Right hindlimb (tissue), 1 donor: ENCODE results near the gene TWIST2.

Experiments
- DNase-seq: peaks from one replicate; pipeline ENCODE4 v3.0.0-alpha.2; 2018

The TWIST2 gene

DNA sequence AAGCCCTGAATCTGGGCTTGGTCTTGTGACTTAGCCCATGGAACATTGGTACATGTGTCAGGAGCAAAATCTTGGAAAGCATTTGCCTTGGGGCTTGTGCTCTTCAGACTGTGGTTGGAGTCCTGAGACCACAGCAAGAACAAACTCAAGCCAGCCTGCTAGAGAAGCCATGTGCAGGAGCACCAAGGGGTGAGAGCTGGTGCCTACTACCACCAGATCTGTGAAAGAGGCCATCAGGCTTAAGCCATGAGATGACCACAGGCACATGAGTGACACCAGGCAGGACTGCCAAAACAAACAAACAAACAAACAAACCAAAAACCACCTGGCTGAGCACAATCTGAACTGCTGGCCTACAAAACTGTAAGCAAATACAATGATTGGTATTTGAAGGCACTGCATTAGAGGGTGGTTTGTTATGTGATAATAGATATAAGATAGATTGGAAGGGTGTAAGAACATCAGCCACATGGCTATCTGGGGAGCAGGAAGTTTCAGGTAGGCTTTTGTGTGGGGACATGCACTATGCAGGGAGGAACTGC is 9.0 kb upstream of the TWIST2 start:
- DNase-seq, result no peak

DNA sequence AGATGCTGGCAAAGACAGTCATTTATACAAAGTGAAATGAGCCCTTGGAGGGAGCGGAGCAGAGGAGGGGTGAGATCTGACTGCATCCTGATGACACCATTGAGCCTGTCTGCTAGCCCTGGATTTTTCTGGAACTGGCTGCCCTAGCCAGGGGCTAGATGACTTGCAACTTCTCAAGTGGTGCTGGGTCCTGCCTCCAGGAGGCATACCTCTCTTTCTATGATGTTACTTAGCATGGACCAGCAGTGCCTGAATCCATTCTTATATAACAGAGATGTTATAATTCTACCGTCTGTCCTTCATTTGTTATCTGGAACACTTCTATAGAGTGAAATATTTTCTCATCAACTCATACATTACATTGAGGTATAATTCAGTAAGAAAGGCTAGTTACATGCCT is 8.5 kb upstream of the TWIST2 start:
- DNase-seq, result no peak

DNA sequence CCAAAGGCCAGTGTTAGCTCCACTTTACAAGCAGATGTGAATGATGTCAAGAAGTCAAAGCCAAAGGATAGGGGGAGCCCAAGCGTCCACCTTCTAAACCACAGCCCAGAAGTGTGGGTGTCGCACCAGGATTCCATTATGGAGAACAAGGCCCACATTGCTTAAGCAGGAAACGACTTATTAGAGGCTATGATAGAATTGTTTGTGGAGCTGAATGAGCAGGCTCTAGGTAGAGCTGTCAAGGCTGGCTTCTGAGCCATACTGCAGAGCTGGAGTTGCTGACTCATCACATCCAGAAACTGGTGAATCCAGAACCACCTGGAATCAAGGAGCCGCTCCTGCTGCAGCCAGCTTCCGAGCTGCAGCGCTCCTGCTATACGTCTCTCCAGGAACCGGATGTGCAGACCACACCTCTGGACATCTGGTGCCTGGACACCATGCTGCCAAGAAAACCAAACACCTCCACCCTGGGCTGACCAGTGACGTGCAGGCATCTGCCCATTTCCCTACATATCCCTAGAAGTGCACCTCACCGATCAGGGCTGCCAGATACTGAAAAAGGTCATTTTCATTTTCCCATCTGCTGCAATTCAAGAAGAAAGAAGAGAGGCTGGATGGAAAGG is 6.2 kb upstream of the TWIST2 start:
- DNase-seq, result no peak

DNA sequence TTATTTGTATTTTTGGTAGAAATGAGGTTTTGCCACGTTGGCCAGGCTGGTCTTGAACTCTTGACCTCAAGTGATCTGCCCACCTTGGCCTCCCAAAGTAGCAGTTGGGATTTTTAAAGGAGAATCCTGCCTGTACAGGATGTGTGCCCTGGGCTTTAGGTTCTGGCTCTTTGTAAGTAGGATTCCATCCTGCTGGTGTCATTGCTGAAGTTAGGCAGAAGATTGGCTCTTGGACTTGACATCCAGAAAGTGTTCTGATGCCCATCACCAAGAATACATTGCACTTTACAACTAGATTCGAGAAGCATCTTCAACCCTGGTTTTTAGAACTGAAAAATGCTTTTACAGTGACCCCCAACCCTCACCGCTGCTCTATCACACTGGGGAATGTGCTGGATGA is 4.4 kb upstream of the TWIST2 start:
- DNase-seq, result no peak

DNA sequence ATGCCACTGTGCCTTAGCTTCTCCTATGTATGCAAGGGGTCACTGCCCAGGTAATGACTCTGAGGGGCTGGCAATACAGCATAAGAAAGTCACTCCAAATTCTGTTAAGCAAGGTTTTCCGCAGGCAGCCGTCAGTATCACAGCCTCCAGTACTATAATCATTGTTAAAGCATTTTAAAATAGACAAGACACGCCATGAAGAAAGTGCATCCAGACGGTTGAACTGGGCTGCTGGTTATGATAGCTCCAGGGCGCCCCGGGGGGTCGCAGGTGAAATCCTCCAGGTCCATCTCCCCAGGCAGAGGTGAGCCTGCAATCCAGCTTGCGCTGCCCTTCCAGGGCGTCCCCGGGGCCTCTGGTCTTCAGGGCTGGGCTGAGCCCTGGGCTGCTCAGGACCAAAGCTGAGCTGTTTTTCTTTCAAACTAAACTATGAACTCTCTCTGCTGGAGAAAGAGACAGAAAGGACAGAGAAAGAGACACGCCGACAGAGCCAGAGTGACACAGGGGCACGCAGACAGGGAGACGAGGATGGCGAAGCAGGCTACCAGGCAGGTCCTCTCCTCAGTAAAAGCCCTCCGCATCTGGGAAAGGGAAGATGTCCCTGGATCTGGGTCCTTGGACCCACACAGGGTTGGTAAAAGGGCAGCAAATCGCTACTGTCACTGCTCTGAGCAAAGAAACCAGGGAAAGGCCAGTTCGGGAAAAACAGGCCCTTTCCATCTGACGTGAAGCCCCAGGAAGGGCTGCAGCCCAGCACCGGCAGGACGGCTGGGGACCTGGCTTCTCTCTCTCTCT is 2.1 kb upstream of the TWIST2 start:
- DNase-seq, result no peak

DNA sequence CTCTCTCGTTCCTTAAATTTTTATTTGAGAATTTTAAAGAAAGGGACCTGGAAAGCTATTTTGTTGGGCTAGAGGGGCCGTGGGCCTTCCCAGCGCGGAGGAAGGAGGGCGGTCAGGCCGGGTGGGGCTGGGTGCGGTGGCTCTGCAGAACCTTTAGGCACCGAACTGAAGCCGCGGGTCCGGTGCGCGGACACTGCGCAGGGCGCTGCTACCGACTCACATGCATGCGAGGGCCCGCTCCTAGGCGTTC is 1.6 kb upstream of the TWIST2 start:
- no peak for DNase-seq

DNA sequence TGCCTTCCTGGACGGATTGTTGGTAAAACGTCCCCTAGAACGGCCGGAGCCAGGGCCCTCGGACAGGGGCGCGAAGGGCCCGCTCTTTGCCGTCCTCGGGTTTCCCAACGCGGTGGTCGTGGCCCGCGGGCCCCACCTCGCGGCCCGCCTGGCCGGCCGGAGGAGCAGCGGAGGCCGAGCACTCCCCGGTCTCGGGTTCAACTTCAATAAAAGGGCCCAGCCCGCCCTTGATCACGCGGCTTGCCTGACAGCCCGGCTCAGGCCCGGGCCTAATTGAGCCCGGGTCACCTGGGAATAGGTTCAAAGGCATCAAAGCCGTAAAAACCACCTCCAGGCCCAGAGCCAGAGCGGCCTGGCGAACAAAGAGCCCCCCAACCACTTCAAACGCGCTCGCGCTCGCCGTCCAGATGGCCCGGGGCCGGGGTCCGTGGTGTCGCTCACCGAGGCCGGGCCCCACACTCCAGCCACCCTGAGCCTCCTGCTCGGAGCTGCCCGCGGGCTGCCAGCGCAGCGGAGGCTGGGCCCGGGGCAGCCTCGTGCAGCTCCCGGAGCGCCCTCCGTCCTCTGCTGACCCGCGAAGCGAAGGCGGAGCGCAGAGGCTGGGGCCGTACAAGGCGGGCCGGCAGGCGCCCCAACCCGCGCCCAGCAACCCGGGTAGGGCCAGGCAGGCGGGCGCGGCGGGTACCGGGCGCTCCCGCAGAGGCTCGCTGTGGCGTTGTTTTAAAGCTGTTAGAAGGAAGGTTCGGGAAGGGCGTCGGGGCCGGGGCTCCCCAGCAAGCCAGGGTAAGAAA is 1.1 kb upstream of the TWIST2 start:
- peak; percentile 49 for DNase-seq

DNA sequence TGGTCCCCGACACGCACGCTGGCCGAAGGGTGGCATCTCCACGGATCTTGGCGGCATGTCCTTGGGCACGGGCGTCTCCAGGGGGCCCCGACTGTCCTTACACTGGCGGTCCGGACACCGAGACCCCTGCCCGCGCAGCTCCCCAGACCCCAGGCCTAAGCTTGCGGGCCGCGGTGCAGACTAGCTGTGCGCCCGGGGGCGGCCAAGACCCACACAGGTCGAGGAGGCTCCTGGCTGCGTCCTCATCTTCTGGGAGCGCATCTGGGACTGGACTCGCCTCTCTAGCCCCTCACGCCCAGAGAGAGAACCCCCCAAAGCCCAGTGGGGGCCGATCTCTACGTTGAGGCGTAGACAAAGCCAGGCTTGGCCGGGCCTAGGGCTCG is 475 bp upstream of the TWIST2 start:
- DNase-seq, result peak; percentile 47

DNA sequence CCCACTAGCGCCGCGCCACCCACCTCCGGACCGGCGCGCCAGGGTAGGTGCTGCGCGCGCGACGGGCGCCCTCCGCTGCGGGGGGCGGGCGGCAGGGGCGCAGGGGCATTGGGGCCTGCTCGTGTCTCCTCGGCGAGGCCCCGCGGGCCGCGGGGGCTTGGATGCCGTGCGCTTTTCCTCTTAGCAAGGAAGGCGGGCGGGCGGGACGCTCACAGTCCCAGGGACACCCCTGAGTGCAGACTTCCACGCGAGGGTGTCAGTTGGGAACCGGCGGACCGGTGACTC is 748 bp downstream of the TWIST2 start:
- no peak for DNase-seq

DNA sequence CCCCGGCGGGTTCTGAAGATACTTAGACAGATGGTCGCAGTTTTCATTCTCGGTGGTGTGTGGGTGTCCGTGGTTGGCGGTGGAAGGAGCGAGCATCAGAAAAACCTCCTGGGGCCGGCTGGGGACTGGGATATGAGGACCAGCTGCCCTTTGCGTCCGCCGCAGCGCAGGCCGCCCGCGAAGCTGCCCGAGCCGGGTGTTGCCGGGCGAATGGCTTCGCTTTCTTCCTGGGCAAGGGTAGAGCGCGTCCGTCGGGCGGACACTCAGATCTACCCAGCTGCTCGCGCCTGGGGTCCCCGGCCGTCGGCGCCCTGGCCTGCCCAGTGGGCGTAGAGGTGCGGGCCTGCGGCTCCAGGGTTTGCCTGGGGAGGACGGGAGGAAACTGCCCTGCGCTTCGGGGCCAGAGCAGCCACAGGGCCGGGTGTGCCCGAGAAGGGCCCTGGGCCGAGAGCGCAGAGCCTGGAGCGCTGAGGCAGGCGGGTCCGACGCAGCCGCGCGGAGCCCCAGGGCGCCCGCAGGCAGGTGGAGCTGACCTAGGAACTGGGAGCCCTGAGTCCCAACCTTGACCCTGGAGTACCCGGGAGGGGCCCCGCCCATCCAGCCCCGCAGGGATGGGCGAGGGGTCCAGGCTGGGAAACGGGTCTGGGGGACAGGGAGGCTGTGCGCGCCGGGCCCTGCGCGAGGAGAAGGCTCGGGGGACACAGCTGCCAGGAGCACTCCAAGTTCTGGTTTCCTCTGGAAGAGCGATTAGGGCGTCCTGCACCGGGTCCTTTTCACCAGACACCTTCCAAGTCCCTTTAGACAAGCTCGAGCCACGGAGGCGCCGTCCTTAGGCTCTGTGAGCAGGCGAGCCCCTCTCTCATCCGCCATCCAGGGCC is 1.3 kb downstream of the TWIST2 start:
- DNase-seq, result no peak

DNA sequence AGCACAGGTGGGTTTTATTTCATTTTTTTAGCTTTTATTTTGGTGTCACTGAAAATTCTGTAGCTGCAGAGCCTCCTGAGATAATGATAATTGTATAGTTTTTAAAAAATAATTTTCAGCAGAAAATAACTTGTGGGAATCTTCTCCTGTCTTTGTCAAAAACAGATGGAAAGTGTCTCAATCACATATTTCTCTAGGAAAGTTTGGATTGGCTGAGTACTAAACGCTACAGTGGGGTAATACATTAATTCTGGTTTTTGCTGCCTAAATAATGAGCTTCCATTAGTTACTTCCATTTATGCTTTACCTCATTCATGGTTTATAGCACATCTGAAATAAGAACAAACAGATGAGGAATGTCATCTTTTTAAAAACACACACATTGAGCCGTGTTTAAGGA is 2.2 kb downstream of the TWIST2 start:
- DNase-seq, result no peak

DNA sequence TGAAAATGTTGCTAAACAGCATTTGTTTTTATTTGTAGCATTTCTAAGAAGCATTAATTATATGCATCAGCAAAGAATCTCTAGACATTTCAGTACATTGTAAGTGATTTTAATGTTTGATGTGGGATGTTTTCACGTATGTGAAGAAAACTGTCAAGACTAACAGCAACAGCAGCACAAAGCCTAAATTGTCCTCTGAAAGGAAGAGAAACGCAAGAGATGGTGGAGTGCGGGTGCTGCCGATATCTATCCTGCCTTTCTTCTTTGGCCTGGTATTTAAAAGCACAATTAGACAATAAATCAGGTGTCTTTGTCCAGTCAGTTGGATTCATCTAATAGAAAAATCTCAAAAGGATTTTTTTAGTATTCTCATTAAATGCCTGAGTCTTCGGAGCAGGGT is 3.1 kb downstream of the TWIST2 start:
- DNase-seq, result no peak

DNA sequence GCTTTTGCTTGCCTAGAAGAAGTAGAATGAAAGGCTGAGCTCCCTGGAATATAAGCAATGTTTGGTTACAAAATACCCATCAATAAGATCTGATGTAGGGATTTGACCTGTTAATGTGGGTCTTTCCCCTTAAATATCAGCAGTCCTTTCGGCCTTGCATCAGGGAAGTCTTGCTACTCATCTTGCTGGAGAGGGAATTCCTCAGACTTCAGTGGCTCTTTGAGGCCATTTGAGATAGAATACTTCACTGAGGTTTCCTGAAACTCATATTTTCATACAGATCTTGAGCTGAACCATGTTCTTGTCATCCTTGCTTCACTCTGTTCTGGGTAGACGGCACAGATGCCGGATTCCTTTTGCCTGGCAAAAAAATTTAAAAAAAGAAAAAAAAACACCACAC is 3.9 kb downstream of the TWIST2 start:
- DNase-seq, result no peak

DNA sequence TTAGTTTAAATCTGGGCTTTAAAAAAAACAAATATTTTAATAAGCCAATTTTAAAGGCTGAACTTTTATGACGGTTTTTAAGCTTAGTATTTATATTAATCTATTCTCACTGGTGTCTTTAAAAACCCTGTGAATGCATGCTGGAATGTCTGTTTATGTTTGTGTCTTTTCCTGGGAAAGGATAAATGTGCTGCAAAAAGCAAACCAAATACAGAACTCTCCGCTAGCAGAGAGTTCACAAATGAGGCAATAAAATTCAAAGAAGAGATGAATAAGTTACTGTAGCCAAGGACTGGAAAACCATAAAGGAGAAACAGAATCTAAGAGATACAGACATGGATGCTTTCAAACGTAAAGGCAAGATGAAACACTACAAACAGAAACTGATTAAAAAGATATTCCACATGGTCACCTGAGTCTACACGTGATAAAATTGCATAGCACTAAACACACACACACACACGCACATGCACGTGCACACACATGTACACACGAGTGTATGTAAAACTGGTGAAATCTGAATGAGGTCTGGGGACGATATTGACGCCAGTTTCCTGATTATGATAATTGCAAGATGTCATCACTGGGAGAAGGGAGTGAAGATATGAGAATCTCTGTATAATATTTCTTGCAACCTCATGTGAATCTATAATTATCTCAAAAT is 4.5 kb downstream of the TWIST2 start:
- no peak for DNase-seq

DNA sequence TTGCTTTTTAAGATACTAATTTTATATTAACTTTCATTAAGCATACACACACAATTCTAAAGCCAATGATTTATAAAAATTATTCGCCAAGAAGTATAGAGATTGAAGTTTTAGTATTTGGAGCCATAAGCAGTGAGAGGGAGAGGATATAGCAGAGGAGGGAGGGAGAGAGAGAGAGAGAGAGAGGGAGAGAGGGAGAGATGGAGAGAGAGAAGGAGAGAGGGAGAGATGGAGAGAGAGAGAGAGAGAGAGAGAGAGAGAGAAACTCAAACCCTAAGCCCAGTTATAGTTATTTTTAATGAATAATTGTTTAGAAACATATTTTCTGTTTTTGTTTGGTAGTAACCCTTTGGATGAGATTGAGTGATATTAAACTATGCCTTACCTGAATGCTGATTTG is 5.3 kb downstream of the TWIST2 start:
- no peak for DNase-seq

DNA sequence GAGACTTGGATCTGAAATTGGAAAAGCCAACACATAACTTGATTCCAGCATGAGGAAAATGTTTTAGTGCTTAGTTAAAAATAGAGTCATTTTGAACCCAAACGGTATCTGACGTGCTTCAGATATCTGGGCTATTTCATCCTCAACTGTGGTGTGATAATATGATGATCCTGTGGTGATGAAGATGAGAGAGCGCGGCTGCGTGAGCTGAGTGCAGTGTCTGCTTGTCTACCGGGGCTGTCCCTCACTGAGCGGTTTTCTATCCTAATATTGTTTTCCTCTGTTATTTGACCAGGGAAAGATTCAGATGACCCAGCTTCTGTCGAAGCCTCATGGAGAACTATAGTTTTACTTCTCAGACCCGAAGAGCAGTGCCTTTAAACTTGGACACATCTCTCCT is 5.8 kb downstream of the TWIST2 start:
- DNase-seq, result no peak

DNA sequence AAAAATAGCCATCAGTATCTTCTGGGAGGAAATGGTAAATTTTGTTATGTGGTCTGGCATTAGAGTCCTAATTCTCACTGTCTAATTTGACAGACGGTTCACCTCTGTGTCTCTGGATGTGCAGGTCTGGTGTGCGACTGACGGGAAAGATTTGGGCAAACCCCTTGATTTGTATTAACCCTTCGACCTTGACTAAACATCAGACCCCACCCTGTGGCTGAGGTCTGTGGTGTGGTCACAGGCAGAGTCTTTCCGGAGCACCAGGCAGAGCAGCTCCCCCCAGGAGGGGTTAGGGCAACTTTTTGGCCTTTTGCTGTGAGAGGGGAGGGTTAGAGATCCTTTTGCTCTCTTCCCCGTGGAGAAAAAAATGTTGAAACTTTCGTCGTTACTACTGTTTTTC is 6.4 kb downstream of the TWIST2 start:
- no peak for DNase-seq

DNA sequence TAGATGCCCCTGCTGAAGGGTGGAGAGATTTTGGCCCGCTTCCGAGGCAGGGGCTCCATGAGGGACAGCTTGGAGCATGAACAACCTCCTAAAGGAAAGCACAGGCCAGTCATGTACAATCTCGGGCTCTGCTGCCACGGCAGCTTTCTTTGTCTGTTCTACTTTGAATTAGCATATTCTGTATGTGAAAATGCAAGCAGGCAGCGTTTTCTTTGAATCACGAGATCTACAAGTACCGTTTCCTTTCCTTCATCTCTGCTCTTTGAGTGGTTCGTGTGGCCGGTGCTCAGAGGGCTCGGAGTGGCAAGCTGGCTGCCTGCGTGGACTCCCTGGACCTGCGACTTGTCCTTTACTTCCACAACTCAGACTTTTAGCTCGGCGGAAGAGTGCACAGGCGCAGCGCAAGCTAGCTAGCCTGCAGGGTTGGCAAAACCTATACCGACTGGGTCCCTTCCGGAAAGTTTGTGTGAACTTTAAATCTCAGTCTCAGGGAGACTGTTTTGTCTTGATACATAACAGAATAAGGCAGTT is 6.9 kb downstream of the TWIST2 start:
- no peak for DNase-seq

DNA sequence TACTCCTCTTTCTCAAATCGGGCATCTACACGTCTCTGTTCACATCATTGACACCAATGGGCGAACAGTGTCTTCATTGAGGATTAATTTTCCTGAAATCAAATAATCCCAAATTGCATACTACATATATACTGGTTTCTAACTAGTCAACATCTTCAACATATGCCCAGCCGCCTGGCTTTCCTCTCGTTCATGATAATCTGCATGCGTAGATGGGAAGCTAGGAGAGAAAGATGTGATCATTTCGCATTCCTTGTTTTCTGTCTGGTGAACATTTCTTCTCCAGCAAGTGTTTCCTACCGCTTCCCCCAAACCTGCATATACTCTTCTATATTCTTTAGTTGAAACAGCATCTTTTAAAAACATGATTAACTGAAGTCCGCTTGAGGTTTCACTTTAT is 7.4 kb downstream of the TWIST2 start:
- DNase-seq, result no peak

DNA sequence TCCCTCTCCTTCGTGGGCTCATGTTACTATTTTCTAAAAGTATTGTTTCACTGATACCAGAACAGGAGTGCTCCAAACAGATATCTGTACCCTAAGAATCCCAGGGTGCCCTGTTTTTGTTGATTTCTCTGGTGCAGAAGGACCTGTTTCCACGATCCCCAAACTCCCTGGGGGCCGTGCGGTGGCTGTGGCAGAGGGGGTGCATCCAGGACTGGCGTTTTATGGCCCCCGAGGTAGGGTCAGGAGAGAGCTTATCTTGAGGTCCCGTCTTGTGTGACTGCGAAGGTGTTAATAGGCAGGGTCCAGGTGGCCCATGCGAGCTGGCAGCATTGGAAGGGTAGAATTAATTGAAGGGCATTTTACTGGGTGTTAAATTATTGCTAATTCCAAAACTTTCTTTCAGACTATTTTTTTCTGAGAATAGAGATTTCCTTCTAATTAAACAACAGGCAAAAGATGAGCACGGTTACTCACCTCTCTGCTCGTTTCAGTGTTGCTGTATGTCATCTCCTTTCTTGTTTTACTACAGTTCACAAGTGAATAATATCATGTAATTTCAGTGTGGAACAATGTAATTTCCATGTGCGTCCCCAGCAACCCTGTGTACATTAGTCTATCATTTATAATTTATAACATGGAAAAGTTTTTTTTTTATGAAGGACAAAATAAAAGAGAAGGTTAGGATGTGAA is 8.2 kb downstream of the TWIST2 start:
- no peak for DNase-seq

DNA sequence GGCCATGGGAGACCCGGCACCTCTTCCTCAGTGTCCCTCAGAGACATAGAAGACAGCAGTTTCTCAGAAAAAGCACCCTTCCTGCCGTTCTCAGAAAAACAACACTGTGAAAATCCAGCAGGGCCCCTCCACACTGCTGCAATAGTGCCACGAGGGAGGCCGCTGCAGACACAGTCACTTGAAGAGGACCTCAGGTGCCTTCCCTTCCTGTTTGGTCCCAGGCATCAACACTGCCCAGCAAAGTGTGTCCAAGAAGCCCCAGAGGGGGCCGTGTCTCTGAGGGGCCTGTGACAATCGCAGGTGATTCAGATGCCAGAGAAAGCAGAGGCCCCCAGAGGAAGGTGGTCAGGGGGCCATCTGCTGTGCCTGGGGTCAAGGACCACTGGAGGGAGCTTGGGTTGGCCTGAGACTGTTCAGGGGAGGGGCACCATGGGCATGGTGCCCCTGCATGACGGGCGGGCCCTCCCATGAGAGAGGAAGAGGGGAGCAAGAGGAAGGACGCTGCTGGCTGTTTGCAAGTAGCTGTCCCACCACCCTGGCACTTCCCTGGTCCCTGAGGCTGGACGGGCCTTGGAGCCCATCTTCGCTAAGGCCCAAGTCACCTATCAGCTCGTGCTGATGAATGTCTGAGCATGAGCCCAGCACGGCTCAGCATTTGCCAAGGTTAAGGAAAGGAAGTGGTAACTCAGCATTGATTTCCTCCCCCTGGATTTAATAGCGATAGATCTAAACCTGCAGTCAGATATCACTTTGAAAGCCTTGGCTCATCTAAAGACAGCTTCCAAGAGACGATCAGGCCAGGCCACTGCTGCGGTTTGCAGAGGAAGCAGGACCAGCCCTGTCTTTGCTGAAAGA is 9.1 kb downstream of the TWIST2 start:
- no peak for DNase-seq
